Transverse colon (tissue), 3 donors: ENCODE data around the gene CNDP1.

Source experiments
- EP300 ChIP-seq: sonication (generic); formaldehyde crosslinking; IDR thresholded peaks from one replicate; pipeline ENCODE4 v1.6.1; 2017; ENCODE audit warnings: antibody characterized with exemption, low read depth
- TF ChIP-seq, protein P1 (sequence below), 5 experiments: fragments of 200-600 bp in 3 of 5; fragments of 450-650 bp in 2 of 5; sonication (generic) in 3 of 5; IDR thresholded peaks; 1 replicate in 2 of 5; 2 replicates in 3 of 5; pipeline ENCODE4 v1.5.1; 2016 to 2017; ENCODE audit warnings: antibody characterized with exemption in 5 of 5, inconsistent platforms in 3 of 5, mild to moderate bottlenecking in 2 of 5, moderate library complexity in 1 of 5

DNA sequence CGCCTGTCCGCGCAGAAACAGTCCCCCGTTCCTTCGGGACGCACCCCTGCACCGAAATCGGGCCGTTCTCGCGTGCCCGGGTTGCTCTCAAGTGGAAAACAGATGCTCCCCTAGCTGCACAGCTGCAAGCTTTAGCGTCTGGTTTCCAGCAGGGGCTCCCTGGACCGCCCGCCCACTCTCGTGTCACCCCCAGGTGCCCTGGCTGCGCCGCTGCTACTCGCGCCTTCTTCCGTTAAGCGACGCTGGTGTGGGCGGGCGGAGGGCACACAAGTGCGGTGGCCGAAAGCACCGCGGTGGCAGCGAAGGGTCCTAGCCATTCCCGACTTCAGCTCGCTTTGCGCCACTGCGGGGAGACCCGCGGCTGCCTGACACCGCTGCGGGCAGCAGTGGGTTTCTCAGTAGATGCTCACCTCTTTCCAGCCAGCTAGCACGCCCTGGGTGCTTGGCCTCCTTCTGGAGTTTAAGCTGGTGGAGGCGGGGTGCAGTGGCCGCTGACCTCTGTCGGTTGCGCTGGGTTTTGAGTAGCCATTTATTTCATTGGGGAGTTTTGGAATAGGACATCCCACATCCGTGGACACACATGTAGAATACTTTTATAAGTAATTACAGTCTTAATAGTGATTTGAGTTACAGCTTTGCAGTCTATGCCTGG, 64.2 kb downstream of the CNDP1 start:
- TF ChIP-seq EP300, result no peak
- TF ChIP-seq, protein P1, sequence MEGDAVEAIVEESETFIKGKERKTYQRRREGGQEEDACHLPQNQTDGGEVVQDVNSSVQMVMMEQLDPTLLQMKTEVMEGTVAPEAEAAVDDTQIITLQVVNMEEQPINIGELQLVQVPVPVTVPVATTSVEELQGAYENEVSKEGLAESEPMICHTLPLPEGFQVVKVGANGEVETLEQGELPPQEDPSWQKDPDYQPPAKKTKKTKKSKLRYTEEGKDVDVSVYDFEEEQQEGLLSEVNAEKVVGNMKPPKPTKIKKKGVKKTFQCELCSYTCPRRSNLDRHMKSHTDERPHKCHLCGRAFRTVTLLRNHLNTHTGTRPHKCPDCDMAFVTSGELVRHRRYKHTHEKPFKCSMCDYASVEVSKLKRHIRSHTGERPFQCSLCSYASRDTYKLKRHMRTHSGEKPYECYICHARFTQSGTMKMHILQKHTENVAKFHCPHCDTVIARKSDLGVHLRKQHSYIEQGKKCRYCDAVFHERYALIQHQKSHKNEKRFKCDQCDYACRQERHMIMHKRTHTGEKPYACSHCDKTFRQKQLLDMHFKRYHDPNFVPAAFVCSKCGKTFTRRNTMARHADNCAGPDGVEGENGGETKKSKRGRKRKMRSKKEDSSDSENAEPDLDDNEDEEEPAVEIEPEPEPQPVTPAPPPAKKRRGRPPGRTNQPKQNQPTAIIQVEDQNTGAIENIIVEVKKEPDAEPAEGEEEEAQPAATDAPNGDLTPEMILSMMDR (IDR thresholded peaks at IDR 0.05), result peak in 2 of 5 experiments; percentile 10 to 45
